ENCODE measurements around the gene PCNX2. TPM values are rescaled to one million over a fixed set of nuclear protein-coding genes. Genes with fewer than 3 reads are reported as not detected.

Gene PCNX2
- total and polyA plus RNA-seq, 2 experiments from 2014 or later = 3.9 to 11.0 TPM

DNA sequence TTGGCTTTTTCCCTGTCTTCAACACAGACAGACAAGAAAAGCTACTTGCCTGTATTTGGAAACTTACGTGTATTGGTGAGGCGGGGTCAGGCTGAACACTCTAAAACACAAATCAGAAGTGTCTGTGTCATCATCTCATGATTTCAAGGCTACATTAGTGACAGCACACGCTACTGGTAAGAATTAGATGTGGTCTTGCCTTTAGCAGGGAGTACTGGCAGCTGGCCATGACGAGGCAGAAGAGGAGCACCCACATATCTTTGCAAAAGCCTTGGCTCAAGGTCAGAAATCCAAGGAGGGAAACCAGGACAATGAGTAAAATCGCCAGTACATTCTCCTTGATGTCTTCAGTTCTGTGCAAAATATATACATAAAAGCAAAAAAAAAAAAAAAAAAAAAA is 77.7 kb downstream of the PCNX2 start:
- H3K4me1 ChIP-seq (ENCODE audit: insufficient read depth) = no peaks in the 10 kb centered on the region
- H3K36me3 ChIP-seq (replicated peaks; ENCODE audit: insufficient read depth, low read depth) = no peaks in the 10 kb centered on the region
- no peaks in the 10 kb centered on the region for H3K9me2 ChIP-seq (replicated peaks; ENCODE audit: insufficient read depth)
- no peak overlapping the region for H3K27ac ChIP-seq
- TF ChIP-seq EZH2phosphoT487 (IDR thresholded peaks at IDR 0.05; ENCODE audit: low read depth, severe bottlenecking, unreplicated experiment) (no peak), EZH2 (IDR thresholded peaks at IDR 0.05; ENCODE audit: borderline replicate concordance) (no peak)
- TF ChIP-seq, protein P1, sequence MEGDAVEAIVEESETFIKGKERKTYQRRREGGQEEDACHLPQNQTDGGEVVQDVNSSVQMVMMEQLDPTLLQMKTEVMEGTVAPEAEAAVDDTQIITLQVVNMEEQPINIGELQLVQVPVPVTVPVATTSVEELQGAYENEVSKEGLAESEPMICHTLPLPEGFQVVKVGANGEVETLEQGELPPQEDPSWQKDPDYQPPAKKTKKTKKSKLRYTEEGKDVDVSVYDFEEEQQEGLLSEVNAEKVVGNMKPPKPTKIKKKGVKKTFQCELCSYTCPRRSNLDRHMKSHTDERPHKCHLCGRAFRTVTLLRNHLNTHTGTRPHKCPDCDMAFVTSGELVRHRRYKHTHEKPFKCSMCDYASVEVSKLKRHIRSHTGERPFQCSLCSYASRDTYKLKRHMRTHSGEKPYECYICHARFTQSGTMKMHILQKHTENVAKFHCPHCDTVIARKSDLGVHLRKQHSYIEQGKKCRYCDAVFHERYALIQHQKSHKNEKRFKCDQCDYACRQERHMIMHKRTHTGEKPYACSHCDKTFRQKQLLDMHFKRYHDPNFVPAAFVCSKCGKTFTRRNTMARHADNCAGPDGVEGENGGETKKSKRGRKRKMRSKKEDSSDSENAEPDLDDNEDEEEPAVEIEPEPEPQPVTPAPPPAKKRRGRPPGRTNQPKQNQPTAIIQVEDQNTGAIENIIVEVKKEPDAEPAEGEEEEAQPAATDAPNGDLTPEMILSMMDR (IDR thresholded peaks at IDR 0.05; ENCODE audit: poor library complexity) = no peak
- no peak overlapping the region for H2AFZ ChIP-seq
- no peaks in the 10 kb centered on the region for H3K27me3 ChIP-seq
- no peak for DNase-seq (ENCODE audit: low spot score)
- no peaks in the 10 kb centered on the region for H4K20me1 ChIP-seq (ENCODE audit: insufficient read depth, poor library complexity, severe bottlenecking)
- no peak overlapping the region for H3K4me3 ChIP-seq
- WGBS (ENCODE audit: low lambda C conversion rate, missing lambda C conversion rate) = 96% methylated on average over 5 of the region's 5 CpGs
- H3K79me2 ChIP-seq = no peaks in the 10 kb centered on the region
- H3K4me2 ChIP-seq = no peak overlapping the region
- no peaks in the 10 kb centered on the region for H3K9me3 ChIP-seq (ENCODE audit: low read depth)

DNA sequence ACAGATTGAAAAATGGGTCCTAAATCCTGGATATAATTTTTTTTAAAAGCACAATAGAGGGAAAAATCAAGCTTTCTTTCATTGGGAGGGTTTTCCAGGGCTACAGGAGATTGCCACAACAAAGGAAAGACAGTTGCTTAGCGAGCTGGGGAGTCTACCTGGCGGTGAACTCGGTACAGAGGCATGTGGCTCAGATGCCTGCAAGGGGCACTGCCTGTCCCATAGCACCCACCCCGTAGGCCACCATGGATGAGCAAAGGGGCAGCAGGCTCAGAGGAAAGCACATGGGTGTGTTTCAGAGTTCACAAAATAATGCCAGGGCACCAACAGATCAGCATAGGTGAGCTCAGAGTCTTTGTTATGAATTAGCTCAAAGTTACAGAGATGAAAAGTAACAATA is 79.5 kb downstream of the PCNX2 start:
- Histone ChIP-seq H3K36me3 (replicated peaks; ENCODE audit: insufficient read depth, low read depth) (no peaks in the 10 kb centered on the region), H3K27me3 (no peaks in the 10 kb centered on the region), H4K20me1 (ENCODE audit: insufficient read depth, poor library complexity, severe bottlenecking) (no peaks in the 10 kb centered on the region), H2AFZ (no peak overlapping the region), H3K4me2 (no peak overlapping the region), H3K9me2 (replicated peaks; ENCODE audit: insufficient read depth) (no peaks in the 10 kb centered on the region), H3K79me2 (no peaks in the 10 kb centered on the region), H3K4me1 (ENCODE audit: insufficient read depth) (no peaks in the 10 kb centered on the region), H3K9me3 (ENCODE audit: low read depth) (no peaks in the 10 kb centered on the region), H3K4me3 (no peak overlapping the region), H3K27ac (no peak overlapping the region)
- no peak for DNase-seq (ENCODE audit: low spot score)
- TF ChIP-seq EZH2 (IDR thresholded peaks at IDR 0.05; ENCODE audit: borderline replicate concordance) (no peak), EZH2phosphoT487 (IDR thresholded peaks at IDR 0.05; ENCODE audit: low read depth, severe bottlenecking, unreplicated experiment) (no peak)
- TF ChIP-seq, protein P1 (IDR thresholded peaks at IDR 0.05; ENCODE audit: poor library complexity) = no peak
- 83% methylated on average over 4 of the region's 4 CpGs for WGBS (ENCODE audit: low lambda C conversion rate, missing lambda C conversion rate)

DNA sequence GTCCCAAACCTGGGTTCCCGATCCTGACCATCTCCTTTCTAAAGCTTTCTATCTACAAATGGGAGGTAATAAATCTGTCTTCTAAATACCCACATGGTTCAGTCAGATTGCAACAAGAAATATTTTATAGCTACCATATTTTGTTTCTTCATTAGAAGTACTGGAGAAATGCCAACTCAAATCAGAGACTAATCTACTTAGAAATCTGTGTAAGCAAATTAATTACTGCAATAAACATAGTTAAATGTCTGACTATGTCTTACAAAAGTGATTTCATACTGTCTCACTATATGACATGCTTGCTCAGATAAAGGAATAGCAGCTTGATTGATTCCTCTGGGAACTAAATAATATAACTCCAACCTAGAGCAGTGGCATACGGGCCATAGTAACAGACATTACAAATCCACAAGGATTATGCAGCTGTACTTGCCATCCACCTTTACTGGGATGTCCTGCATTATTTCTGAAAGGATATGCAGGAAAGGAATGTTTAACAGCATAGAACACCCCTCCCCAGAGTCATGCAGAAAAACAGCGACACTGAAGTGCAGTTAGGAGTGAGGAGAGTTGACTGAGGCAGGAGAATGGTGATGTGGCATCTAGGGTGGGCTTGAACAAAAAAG is 80.3 kb downstream of the PCNX2 start:
- H2AFZ ChIP-seq = no peak overlapping the region
- no peaks in the 10 kb centered on the region for H4K20me1 ChIP-seq (ENCODE audit: insufficient read depth, poor library complexity, severe bottlenecking)
- H3K9me3 ChIP-seq (ENCODE audit: low read depth) = no peaks in the 10 kb centered on the region
- no peak overlapping the region for H3K27ac ChIP-seq
- TF ChIP-seq, protein P1 (IDR thresholded peaks at IDR 0.05; ENCODE audit: poor library complexity) = no peak
- no peak for TF ChIP-seq EZH2phosphoT487 (IDR thresholded peaks at IDR 0.05; ENCODE audit: low read depth, severe bottlenecking, unreplicated experiment)
- TF ChIP-seq EZH2 (IDR thresholded peaks at IDR 0.05; ENCODE audit: borderline replicate concordance) = no peak
- H3K9me2 ChIP-seq (replicated peaks; ENCODE audit: insufficient read depth) = no peaks in the 10 kb centered on the region
- no peak overlapping the region for H3K4me2 ChIP-seq
- H3K36me3 ChIP-seq (replicated peaks; ENCODE audit: insufficient read depth, low read depth) = no peaks in the 10 kb centered on the region
- H3K4me3 ChIP-seq = no peak overlapping the region
- no peaks in the 10 kb centered on the region for H3K4me1 ChIP-seq (ENCODE audit: insufficient read depth)
- DNase-seq (ENCODE audit: low spot score) = no peak
- 73% methylated on average over 3 of the region's 3 CpGs for WGBS (ENCODE audit: low lambda C conversion rate, missing lambda C conversion rate)
- H3K79me2 ChIP-seq = no peaks in the 10 kb centered on the region
- H3K27me3 ChIP-seq = no peaks in the 10 kb centered on the region

Data from hepatocyte (in vitro differentiated cells).